NCI-H526 (cell line): ENCODE measurements around the gene IFFO2.

Experiments used
- DNase-seq, 2 experiments: peaks; one replicate each; lab custom pipeline; 2025; lab: John Stamatoyannopoulos, UW

The IFFO2 gene

GRCh38 chr1:18950401-18951026 is 6.0 kb downstream of the IFFO2 start:
- no peak for DNase-seq

GRCh38 chr1:18949686-18950400 is 6.6 kb downstream of the IFFO2 start:
- DNase-seq, result no peak

- no peak for DNase-seq
Measured at GRCh38 chr1:18948913-18949685, 7.4 kb downstream of the IFFO2 start.

GRCh38 chr1:18948048-18948912 is 8.2 kb downstream of the IFFO2 start:
- DNase-seq, result no peak

GRCh38 chr1:18947570-18947969 is 8.9 kb downstream of the IFFO2 start:
- no peak for DNase-seq

GRCh38 chr1:18946550-18947381 is 9.7 kb downstream of the IFFO2 start:
- no peak for DNase-seq

- no peak for DNase-seq
Measured at GRCh38 chr1:18945401-18945849, 11.1 kb downstream of the IFFO2 start.

- DNase-seq, result no peak
Measured at GRCh38 chr1:18944810-18945209, 11.7 kb downstream of the IFFO2 start.

GRCh38 chr1:18943914-18944572 is 12.4 kb downstream of the IFFO2 start:
- DNase-seq, result no peak

GRCh38 chr1:18943162-18943561 is 13.3 kb downstream of the IFFO2 start:
- no peak for DNase-seq

GRCh38 chr1:18942340-18942739 is 14.1 kb downstream of the IFFO2 start:
- no peak for DNase-seq

GRCh38 chr1:18941221-18942141 is 15.0 kb downstream of the IFFO2 start:
- peak; percentile 43 to 53 for DNase-seq

GRCh38 chr1:18940303-18941020 is 16.0 kb downstream of the IFFO2 start:
- DNase-seq, result no peak

GRCh38 chr1:18939398-18940302 is 16.8 kb downstream of the IFFO2 start:
- no peak for DNase-seq

- no peak for DNase-seq
Measured at GRCh38 chr1:18938707-18939070, 17.8 kb downstream of the IFFO2 start.

GRCh38 chr1:18938008-18938706 is 18.3 kb downstream of the IFFO2 start:
- no peak for DNase-seq

GRCh38 chr1:18937539-18937938 is 18.9 kb downstream of the IFFO2 start:
- DNase-seq, result no peak
